Loucy (cell line): Measurements from ENCODE around the gene SPDYE17.
"Not testable (repeated sequence)": the region's sequence is repeated elsewhere in the genome, so short reads cannot be mapped to it uniquely, and the experiment has no call there.

Source experiments
- CTCF ChIP-seq: fragments of 200-600 bp; sonication (generic); conservative IDR thresholded peaks from 2 replicates; pipeline ENCODE4 v1.5.1; 2014; ENCODE audit warnings: mild to moderate bottlenecking, antibody characterized with exemption, low read length
- EZH2phosphoT487 ChIP-seq: fragments of 200-600 bp; IDR thresholded peaks from 2 replicates; pipeline ENCODE4 v1.6.1; 2018; ENCODE audit warnings: antibody characterized with exemption, mild to moderate bottlenecking, moderate library complexity, borderline replicate concordance

GRCh38 chr7:77003241-77003640 lies 28.9 kb downstream of the SPDYE17 start:
- not testable (repeated sequence) for TF ChIP-seq CTCF, EZH2phosphoT487
